Dendritic cell treated with granulocyte-macrophage colony-stimulating factor and Interleukin-4, amounts not matched to agents 40 ng/mL and 50 ng/mL, for 4 days (primary cell): ENCODE data around the gene SREBF2.

ENCODE experiments used
- H3K27ac Mint-ChIP-seq: one replicate; pipeline ENCODE4 v1.8.0; 2022; ENCODE audit warnings: mild to moderate bottlenecking, mixed read lengths
- H3K27me3 Mint-ChIP-seq: one replicate; pipeline ENCODE4 v1.8.0; 2022; ENCODE audit warnings: mild to moderate bottlenecking, mixed read lengths
- H3K36me3 Mint-ChIP-seq: one replicate; pipeline ENCODE4 v1.8.0; 2022; ENCODE audit warnings: low read depth, mixed read lengths
- H3K4me1 Mint-ChIP-seq: one replicate; pipeline ENCODE4 v1.8.0; 2022; ENCODE audit warnings: low read depth, mixed read lengths
- H3K4me3 Mint-ChIP-seq: one replicate; pipeline ENCODE4 v1.8.0; 2022; ENCODE audit warnings: mild to moderate bottlenecking, moderate library complexity, mixed read lengths
- H3K9me3 Mint-ChIP-seq: one replicate; pipeline ENCODE4 v1.8.0; 2022; ENCODE audit warnings: mixed read lengths
- intact Hi-C: fragments of 100-400 bp; cut with micrococcal nuclease; formaldehyde crosslinking; loops from one replicate; pipeline ENCODE4 v1.15.0; 2022

Gene SREBF2

GRCh38 chr22:41928593-41929417, 95.9 kb downstream of the SREBF2 start:
- Mint-ChIP-seq H3K27ac (no peak overlapping the region), H3K9me3 (no peaks in the 10 kb centered on the region), H3K27me3 (peaks cover 49% of the 10 kb centered on the region), H3K4me3 (no peak overlapping the region), H3K36me3 (no peaks in the 10 kb centered on the region), H3K4me1 (peaks cover 19% of the 10 kb centered on the region)
- intact Hi-C loops = no loop called here

- Mint-ChIP-seq H3K4me1 (peaks cover 19% of the 10 kb centered on the region), H3K36me3 (no peaks in the 10 kb centered on the region), H3K27ac (no peak overlapping the region), H3K4me3 (no peak overlapping the region), H3K27me3 (peaks cover 46% of the 10 kb centered on the region), H3K9me3 (no peaks in the 10 kb centered on the region)
- intact Hi-C loops = no loop called here
These were observed 96.5 kb downstream of the SREBF2 start for GRCh38 chr22:41929418-41929810.

GRCh38 chr22:41931701-41932269, 98.9 kb downstream of the SREBF2 start:
- Mint-ChIP-seq H3K27me3 (peaks cover 33% of the 10 kb centered on the region), H3K27ac (no peak overlapping the region), H3K4me3 (no peak overlapping the region), H3K36me3 (no peaks in the 10 kb centered on the region), H3K9me3 (no peaks in the 10 kb centered on the region), H3K4me1 (peaks cover 12% of the 10 kb centered on the region)
- intact Hi-C loops = no loop called here

GRCh38 chr22:41932353-41932752, 99.4 kb downstream of the SREBF2 start:
- Mint-ChIP-seq H3K27me3 (peaks cover 27% of the 10 kb centered on the region), H3K36me3 (no peaks in the 10 kb centered on the region), H3K4me3 (no peak overlapping the region), H3K9me3 (no peaks in the 10 kb centered on the region), H3K27ac (no peak overlapping the region), H3K4me1 (peaks cover 12% of the 10 kb centered on the region)
- intact Hi-C loops = no loop called here

GRCh38 chr22:41933411-41934177, 100.7 kb downstream of the SREBF2 start:
- Mint-ChIP-seq H3K9me3 (no peaks in the 10 kb centered on the region), H3K4me3 (no peak overlapping the region), H3K36me3 (no peaks in the 10 kb centered on the region), H3K4me1 (peaks cover 11% of the 10 kb centered on the region), H3K27me3 (peaks cover 15% of the 10 kb centered on the region), H3K27ac (no peak overlapping the region)
- intact Hi-C loops = no loop called here

- Mint-ChIP-seq H3K27ac (no peak overlapping the region), H3K36me3 (no peaks in the 10 kb centered on the region), H3K4me1 (peaks cover 2% of the 10 kb centered on the region), H3K4me3 (no peak overlapping the region), H3K9me3 (no peaks in the 10 kb centered on the region), H3K27me3 (peaks cover 6% of the 10 kb centered on the region)
- intact Hi-C loops = no loop called here
These were observed 101.5 kb downstream of the SREBF2 start for GRCh38 chr22:41934284-41935014.

- Mint-ChIP-seq H3K9me3 (no peaks in the 10 kb centered on the region), H3K27me3 (peaks cover 4% of the 10 kb centered on the region), H3K27ac (no peak overlapping the region), H3K36me3 (no peaks in the 10 kb centered on the region), H3K4me3 (no peak overlapping the region), H3K4me1 (peaks cover 3% of the 10 kb centered on the region)
- intact Hi-C loops = no loop called here
These were observed 102.1 kb downstream of the SREBF2 start for GRCh38 chr22:41935015-41935351.

GRCh38 chr22:41935509-41935908, 102.6 kb downstream of the SREBF2 start:
- Mint-ChIP-seq H3K27ac (no peak overlapping the region), H3K36me3 (no peaks in the 10 kb centered on the region), H3K9me3 (no peaks in the 10 kb centered on the region), H3K27me3 (peaks cover 4% of the 10 kb centered on the region), H3K4me3 (no peak overlapping the region), H3K4me1 (peaks cover 8% of the 10 kb centered on the region)
- intact Hi-C loops = no loop called here

- Mint-ChIP-seq H3K27me3 (peaks cover 3% of the 10 kb centered on the region), H3K4me3 (no peak overlapping the region), H3K27ac (no peak overlapping the region), H3K4me1 (peaks cover 15% of the 10 kb centered on the region), H3K9me3 (no peaks in the 10 kb centered on the region), H3K36me3 (no peaks in the 10 kb centered on the region)
- intact Hi-C loops = no loop called here
These were observed 103.9 kb downstream of the SREBF2 start for GRCh38 chr22:41936894-41937169.

- Mint-ChIP-seq H3K9me3 (no peaks in the 10 kb centered on the region), H3K4me3 (no peak overlapping the region), H3K36me3 (no peaks in the 10 kb centered on the region), H3K4me1 (peaks cover 25% of the 10 kb centered on the region), H3K27ac (peak overlapping the region; percentile 43), H3K27me3 (no peaks in the 10 kb centered on the region)
- intact Hi-C loops = loop anchor here (2.0 kb wide), 2 partner anchors 107 to 243 kb away; partner anchors contain the start of gene SREBF2
These were observed 107.3 kb downstream of the SREBF2 start for GRCh38 chr22:41939981-41940831.

- Mint-ChIP-seq H3K4me3 (no peak overlapping the region), H3K9me3 (no peaks in the 10 kb centered on the region), H3K27me3 (peaks cover 5% of the 10 kb centered on the region), H3K27ac (no peak overlapping the region), H3K4me1 (peaks cover 32% of the 10 kb centered on the region), H3K36me3 (no peaks in the 10 kb centered on the region)
- intact Hi-C loops = loop anchor here (1.0 to 2.0 kb wide), 4 partner anchors 108 to 244 kb away; partner anchors contain the start of gene SREBF2
These were observed 108.2 kb downstream of the SREBF2 start for GRCh38 chr22:41940832-41941765.

- H3K4me1 Mint-ChIP-seq = peaks cover 39% of the 10 kb centered on the region
- H3K36me3 Mint-ChIP-seq = no peaks in the 10 kb centered on the region
These were observed 110.8 kb downstream of the SREBF2 start for GRCh38 chr22:41943661-41944209.

More at GRCh38 chr22:41943661-41944209, 110.8 kb downstream of the SREBF2 start:
- intact Hi-C loops = no loop called here
- H3K9me3 Mint-ChIP-seq = no peaks in the 10 kb centered on the region
- peaks cover 7% of the 10 kb centered on the region for H3K27me3 Mint-ChIP-seq
- H3K27ac Mint-ChIP-seq = no peak overlapping the region
- no peak overlapping the region for H3K4me3 Mint-ChIP-seq
